Myocyte (in vitro differentiated cells): ENCODE measurements around the gene LCE3B. TPM values are rescaled to one million over a fixed set of nuclear protein-coding genes. Genes with fewer than 3 reads are reported as not detected.
A peak's percentile ranks its signal among the peaks of the same experiment; 100 is the strongest.
"Not testable (repeated sequence)": the region's sequence is repeated elsewhere in the genome, so short reads cannot be mapped to it uniquely, and the experiment has no call there.

Experiments used
- DNase-seq: peaks from one replicate; pipeline ENCODE4 v3.0.0-alpha.2; 2012; ENCODE audit warnings: low read depth
- polyA plus RNA-seq: library from polyadenylated mRNA; unstranded; fragments of >200 nt; gene quantifications from one replicate; pipeline ENCODE4 v1.2.1, GENCODE V29; 2012; ENCODE audit warnings: missing spikeins
- total RNA-seq: library from RNA; depleted of rRNA; stranded (reverse); fragments of >200 nt; gene quantifications from 2 replicates; pipeline ENCODE4 v1.2.3, GENCODE V29; 2014

The LCE3B gene
- not detected in 2 replicates for total RNA-seq
- polyA plus RNA-seq = not detected

- no peak for DNase-seq
Observed at GRCh38 chr1:152613511-152613910, at the start of gene LCE3B. Gene LCE3B (plus strand): TSS chr1:152613811. CDS start chr1:152613811, 0 bp downstream.

GRCh38 chr1:152565115-152565514 is 48.5 kb upstream of the LCE3B start:
- no peak for DNase-seq

GRCh38 chr1:152565535-152566215 is 47.9 kb upstream of the LCE3B start:
- no peak for DNase-seq

GRCh38 chr1:152566681-152567080 is 46.9 kb upstream of the LCE3B start, which contains the start of gene LCE3E:
Gene LCE3E (minus strand): TSS chr1:152566780. CDS start chr1:152566208, 572 bp downstream.
- DNase-seq = no peak

- DNase-seq = peak; percentile 60
Observed at GRCh38 chr1:152577168-152577567, 36.4 kb upstream of the LCE3B start.

- not testable (repeated sequence) for DNase-seq
Observed at GRCh38 chr1:152579526-152579925, 34.1 kb upstream of the LCE3B start.

GRCh38 chr1:152580433-152580832 is 33.2 kb upstream of the LCE3B start, which contains the start of gene LCE3D:
Gene LCE3D (minus strand): TSS chr1:152580516. CDS start chr1:152579936, 580 bp downstream.
- no peak for DNase-seq

GRCh38 chr1:152582647-152583046 is 31.0 kb upstream of the LCE3B start:
- peak; percentile 49 for DNase-seq

- DNase-seq = no peak
Observed at GRCh38 chr1:152585586-152585985, 28.0 kb upstream of the LCE3B start.

GRCh38 chr1:152596986-152597385 is 16.6 kb upstream of the LCE3B start:
- no peak for DNase-seq

- DNase-seq = no peak
Observed at GRCh38 chr1:152599934-152600333, 13.7 kb upstream of the LCE3B start, which contains the start of gene LCE3C. Gene LCE3C (plus strand): TSS chr1:152600234. CDS start chr1:152600732, 498 bp downstream.

- DNase-seq = peak; percentile 74
Observed at GRCh38 chr1:152621993-152622392, 8.4 kb downstream of the LCE3B start.

- DNase-seq = peak; percentile 88
Observed at GRCh38 chr1:152622803-152623202, 9.2 kb downstream of the LCE3B start, which contains the start of gene LCE3A. Gene LCE3A (minus strand): TSS chr1:152623103. CDS start chr1:152623103, 0 bp downstream.

- DNase-seq = peak; percentile 30
Observed at GRCh38 chr1:152623203-152623844, 9.7 kb downstream of the LCE3B start.

GRCh38 chr1:152626744-152627143 is 13.1 kb downstream of the LCE3B start:
- DNase-seq = no peak

- DNase-seq = no peak
Observed at GRCh38 chr1:152630596-152630995, 17.0 kb downstream of the LCE3B start.

GRCh38 chr1:152640351-152640750 is 26.7 kb downstream of the LCE3B start:
- DNase-seq = peak; percentile 92

GRCh38 chr1:152643945-152644344 is 30.3 kb downstream of the LCE3B start:
- peak; percentile 22 for DNase-seq

- peak; percentile 64 for DNase-seq
Observed at GRCh38 chr1:152645146-152645545, 31.5 kb downstream of the LCE3B start.

- peak; percentile 13 for DNase-seq
Observed at GRCh38 chr1:152646656-152647055, 33.0 kb downstream of the LCE3B start.

- DNase-seq = peak; percentile 50
Observed at GRCh38 chr1:152654110-152654509, 40.5 kb downstream of the LCE3B start.

GRCh38 chr1:152656459-152656858 is 42.8 kb downstream of the LCE3B start:
- DNase-seq = no peak
